Adrenal gland (tissue), 5 donors: ENCODE data around the gene GHRHR.

Experiments
- POLR2A ChIP-seq, 2 donors: fragments of 450-650 bp; IDR thresholded peaks; one replicate each; pipeline ENCODE4 v1.6.1; 2017; ENCODE audit warnings: antibody characterized with exemption in 2 of 2, mild to moderate bottlenecking in 2 of 2, moderate library complexity in 1 of 2
- TF ChIP-seq, protein P1 (sequence below), 6 experiments: fragments of 450-650 bp in 4 of 6; fragments of 200-600 bp in 2 of 6; sonication (generic) in 1 of 6; IDR thresholded peaks; 1 replicate in 5 of 6; 2 replicates in 1 of 6; pipeline versions ENCODE4 v1.5.1 to v1.8.0; 2016 to 2021; ENCODE audit warnings: antibody characterized with exemption in 6 of 6, mild to moderate bottlenecking in 2 of 6, moderate library complexity in 1 of 6
- donor health status: DM: no; HTN: no; CAD: no.

- TF ChIP-seq, protein P1, sequence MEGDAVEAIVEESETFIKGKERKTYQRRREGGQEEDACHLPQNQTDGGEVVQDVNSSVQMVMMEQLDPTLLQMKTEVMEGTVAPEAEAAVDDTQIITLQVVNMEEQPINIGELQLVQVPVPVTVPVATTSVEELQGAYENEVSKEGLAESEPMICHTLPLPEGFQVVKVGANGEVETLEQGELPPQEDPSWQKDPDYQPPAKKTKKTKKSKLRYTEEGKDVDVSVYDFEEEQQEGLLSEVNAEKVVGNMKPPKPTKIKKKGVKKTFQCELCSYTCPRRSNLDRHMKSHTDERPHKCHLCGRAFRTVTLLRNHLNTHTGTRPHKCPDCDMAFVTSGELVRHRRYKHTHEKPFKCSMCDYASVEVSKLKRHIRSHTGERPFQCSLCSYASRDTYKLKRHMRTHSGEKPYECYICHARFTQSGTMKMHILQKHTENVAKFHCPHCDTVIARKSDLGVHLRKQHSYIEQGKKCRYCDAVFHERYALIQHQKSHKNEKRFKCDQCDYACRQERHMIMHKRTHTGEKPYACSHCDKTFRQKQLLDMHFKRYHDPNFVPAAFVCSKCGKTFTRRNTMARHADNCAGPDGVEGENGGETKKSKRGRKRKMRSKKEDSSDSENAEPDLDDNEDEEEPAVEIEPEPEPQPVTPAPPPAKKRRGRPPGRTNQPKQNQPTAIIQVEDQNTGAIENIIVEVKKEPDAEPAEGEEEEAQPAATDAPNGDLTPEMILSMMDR (IDR thresholded peaks at IDR 0.05) = no peak
- TF ChIP-seq POLR2A (IDR thresholded peaks at IDR 0.05) = no peak
Observed at GRCh38 chr7:30925913-30926312, 37.8 kb upstream of the GHRHR start.
